Measurements from ENCODE around the gene FBXO4.
"Not testable (repeated sequence)": the region's sequence is repeated elsewhere in the genome, so short reads cannot be mapped to it uniquely, and the experiment has no call there.

Gene FBXO4

GRCh38 chr5:41921874-41922273 is 3.2 kb upstream of the FBXO4 start:
- no peak for DNase-seq (ENCODE audit: low read depth)

DNA sequence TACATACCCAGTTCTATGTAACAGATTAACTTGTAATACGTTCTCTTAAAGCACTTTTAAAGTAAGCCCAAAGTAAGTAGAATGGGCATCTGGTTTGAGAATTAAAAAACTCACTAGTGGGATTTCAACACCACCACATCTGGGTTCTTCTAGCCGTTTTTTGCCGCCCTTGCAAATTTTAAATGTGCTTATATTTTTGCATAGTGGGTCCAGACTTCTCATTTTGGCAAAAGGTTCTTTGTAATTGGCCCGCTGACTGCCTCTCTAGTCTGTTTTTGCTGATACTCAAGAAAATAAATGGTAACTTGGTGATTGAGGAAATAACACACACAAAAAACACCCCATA is 582 bp upstream of the FBXO4 start:
- no peak for DNase-seq (ENCODE audit: low read depth)

DNA sequence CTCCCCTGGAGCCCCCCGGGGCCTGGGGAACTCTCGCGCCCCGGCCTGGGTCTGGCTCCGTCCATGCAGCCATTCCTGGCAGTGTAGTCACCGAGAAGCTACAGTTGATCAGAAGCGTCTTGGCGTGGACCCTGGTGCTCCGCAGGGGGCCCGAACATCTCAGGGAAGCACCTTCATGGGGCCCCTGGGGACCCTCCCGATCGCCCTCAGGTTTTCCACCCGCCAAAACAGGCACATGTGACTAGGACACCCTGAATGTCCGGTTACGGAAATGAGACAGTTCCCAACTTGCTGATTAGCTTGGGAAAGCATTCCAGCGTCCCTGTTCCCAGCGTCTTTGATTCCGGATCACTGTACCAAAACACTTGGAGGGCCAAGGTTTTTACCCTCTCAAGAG is 472 bp downstream of the FBXO4 start:
- no peak for DNase-seq (ENCODE audit: low read depth)

GRCh38 chr5:41927604-41928003 is 2.5 kb downstream of the FBXO4 start:
- no peak for DNase-seq (ENCODE audit: low read depth)

DNA sequence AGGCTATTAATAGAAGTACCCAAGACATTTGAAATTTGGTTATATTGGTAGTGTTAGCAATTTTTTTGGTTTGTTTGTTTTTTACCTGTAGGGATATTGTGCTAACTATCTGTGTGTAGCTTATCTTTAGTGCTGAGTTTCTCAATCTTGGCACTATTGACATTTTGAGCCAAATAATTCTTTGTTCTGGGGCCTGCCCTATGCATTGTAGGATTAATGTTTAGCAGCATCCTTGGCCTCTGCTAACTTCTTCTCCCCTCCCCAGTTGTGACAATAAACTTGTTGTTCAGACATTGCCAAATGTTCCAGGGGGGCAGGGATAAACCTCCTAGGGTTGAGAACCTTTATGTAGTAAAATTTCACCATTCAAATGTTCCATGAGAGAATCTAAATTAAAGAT is 4.0 kb downstream of the FBXO4 start:
- no peak for DNase-seq (ENCODE audit: low read depth)

DNA sequence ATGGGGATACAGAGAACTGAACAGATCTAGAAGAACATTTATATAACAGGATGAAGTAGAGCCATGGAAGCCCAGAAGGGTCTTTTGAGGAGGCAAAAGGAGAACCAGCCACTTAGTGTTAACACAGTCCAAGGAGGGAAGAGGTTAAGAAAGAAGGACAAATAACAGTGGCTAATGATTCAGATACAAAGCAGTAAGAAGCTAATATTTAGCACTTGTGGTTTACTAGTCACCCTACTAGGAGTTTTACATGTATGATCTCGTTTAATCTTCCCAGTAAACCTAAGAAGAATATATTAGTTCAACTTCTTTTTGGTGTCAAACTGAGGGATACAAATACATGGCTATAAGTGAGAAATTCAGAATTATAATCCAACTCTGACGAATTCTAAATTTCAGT is 7.7 kb downstream of the FBXO4 start:
- no peak for DNase-seq (ENCODE audit: low read depth)

DNA sequence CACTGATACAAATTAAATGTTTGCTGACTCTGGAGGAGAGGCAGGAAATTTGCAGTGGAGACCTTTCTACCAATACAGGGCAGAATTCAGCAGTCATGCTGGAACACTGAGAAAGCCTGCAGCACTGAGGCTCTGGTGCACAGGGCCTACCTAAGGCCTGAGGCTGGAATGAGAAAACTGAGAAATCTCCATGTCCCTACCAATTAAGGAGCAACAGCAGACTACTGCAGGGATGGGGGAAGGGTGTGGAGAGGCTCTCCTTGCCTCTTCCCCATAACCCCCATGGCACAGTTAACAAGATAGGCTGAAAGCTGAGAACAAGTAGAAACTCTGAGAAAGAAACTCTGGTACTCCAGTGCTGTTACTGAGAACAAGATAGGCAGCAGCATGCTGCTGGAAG is 10.5 kb downstream of the FBXO4 start:
- no peak for DNase-seq (ENCODE audit: low read depth)

DNA sequence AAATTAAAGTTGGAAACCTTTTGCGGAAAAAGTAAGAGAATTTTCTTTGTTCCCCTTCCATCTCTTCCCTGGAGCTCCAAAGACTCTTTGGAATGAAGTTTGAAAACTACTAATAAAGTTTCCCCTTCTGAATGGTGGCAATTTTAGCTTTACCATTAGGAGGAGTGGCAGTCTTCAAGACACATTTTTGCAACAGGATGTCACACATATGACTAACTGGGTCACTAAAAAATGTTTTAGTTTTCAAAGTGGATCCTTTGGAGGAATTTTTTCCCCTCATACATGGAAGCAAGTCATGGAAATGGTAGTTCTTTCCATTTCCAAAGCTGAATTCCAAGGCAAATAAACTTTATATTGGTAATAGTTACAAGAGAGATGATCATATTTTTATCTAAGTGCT is 15.6 kb downstream of the FBXO4 start:
- no peak for DNase-seq (ENCODE audit: low read depth)

GRCh38 chr5:41945332-41945955 is 20.4 kb downstream of the FBXO4 start:
- DNase-seq (ENCODE audit: low read depth), result not testable (repeated sequence)

DNA sequence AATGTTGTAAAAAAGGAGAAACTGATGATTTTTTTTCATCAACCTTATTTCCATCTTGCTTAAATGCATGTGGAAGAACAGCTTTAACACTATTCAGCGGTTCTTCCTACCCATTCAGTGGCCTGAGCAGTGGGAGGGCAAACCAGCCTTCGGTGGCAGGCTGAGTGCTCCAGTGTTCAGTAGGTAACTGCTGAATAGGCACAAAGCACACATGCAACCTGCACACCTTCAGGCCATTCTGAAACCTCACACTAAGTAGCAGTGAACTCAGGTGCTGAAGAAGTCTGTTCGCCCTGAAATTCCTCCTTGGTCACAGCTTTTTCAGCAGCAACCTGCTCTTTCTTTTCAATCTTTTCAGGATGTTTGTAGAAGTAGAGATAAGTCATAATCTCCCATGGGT is 26.1 kb downstream of the FBXO4 start:
- DNase-seq (ENCODE audit: low read depth), result no peak

DNA sequence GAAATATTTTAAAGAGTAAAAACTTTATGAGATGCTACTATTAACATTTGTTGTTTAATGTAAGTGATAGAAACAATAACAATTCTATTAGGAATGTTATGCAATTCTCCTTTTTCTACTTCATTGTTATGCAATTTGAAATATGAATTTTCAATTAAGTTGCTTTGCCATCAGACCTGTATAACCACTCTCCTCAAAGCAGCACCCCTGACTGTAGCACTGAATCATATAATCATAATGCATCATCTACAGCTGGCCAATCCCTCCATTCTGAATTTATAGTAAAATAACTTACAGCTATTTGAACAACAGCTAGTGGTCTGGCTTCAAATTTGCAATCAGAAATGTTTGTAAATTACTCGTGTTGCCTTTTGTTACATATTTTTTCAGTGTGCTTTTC is 29.2 kb downstream of the FBXO4 start:
- DNase-seq (ENCODE audit: low read depth), result no peak

DNA sequence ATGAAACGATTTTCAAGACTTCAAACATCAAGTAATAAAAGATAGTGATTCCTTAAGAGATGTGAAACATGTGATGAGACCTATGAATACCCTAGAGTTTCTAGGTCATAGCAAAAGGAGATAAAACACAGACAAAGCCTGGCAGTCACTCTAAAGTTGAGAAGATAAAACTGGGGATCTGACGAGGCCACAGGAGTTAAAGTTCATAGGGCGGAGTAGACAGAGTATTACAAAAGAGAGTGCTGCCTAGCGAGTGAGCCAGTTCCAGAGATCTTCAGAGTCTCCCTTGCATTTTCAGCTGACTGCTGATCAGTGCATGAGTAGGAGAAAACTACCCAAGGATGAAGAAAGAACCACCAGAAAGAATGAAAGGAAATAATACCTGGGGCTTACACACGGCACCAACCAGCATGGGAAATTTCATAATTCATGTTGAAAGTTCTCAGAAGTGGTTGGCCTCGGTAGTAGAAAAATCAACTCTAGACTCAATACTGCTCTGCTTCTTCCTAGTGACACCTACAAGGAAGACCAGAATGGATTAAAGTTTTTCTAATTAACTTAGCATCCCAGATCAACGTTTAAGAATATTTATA is 30.4 kb downstream of the FBXO4 start:
- DNase-seq (ENCODE audit: low read depth), result no peak

DNA sequence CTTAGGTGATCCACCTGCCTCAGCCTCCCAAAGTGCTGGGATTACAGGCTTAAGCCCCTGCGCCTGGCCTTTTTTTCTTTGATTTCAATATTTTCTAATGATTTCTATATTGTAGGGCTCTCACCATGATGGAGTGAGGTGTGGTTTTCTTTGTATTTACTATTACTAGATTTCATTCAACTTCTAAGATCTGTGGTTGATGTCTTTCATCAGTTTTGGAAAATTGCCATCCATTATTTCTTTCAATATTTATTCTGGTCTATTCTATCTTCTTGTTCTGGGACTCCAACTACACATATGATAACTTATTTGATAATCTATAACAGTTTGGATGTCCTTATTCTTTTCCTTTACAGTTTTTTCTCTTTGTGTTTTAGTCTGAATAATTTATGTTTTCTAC is 31.9 kb downstream of the FBXO4 start:
- DNase-seq (ENCODE audit: low read depth), result no peak

DNA sequence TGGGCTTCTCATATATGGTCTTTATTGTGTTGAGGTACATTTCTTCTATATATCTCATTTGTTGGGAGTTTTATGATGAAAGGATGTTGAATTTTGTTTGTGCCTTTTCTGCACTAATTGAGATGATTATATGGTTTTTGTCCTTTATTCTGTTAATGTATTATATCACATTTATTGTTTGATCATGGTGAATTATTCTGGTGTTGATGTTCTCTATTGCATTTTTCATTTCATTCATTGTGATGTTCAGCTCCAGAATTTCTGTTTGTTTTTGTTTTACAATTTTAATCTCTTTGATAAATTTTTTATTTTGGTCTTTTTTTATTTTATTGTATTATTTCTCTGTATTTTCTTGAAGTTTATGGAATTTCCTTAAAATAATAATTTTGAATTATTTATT is 35.4 kb downstream of the FBXO4 start:
- no peak for DNase-seq (ENCODE audit: low read depth)

- DNase-seq (ENCODE audit: low read depth), result no peak
Observed at GRCh38 chr5:41961736-41962135, 36.7 kb downstream of the FBXO4 start.

DNA sequence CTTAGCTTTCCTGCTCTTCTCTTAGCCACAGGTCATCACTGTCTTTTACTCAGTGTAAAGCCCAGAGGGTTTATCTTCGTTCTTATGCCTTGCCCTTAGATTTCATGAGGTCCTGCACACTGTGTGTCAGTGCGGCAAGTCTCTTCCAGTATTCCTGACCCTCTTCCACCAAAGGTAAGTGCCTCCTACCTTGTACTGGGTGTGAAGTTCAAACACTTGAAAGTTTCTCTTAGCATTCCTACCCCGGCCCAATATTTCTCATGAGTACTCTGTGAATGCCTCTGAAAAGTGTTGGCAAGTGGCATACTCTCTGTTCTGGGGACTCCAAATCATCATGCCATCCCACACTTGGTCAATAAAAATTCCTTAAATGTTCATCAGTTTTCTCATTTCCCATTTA is 37.4 kb downstream of the FBXO4 start:
- DNase-seq (ENCODE audit: low read depth), result no peak

- DNase-seq (ENCODE audit: low read depth), result no peak
Observed at GRCh38 chr5:41966401-41967105, 41.5 kb downstream of the FBXO4 start.

GRCh38 chr5:41967401-41967800 is 42.3 kb downstream of the FBXO4 start:
- no peak for DNase-seq (ENCODE audit: low read depth)

DNA sequence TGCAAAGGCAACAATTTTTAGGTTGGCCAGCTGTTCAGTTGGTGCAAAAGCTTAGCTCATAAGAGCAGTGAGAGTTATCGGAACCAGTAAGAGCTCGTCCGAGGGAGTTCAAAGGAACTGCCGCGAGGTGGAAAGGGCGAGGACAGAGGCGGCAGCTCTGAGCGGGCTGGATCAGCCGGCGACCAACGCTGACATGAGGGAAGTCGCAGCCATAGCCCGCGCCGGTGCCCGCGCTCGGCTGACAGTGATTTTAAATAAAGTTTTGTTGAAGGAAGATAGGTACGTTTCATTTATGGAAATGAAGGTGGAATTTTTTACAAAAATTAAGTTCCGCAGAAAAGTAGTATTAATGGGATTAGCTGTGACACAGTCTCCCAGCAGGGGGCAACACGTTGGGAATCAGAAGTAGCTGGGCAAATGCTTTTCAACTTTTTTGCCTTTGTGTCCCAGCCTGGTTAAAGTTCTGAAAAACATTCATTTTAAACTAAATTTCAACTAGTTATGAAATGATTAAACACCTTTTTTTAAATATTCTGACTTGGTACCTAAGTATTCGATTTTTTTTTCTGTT is 43.2 kb downstream of the FBXO4 start:
- DNase-seq (ENCODE audit: low read depth), result no peak

DNA sequence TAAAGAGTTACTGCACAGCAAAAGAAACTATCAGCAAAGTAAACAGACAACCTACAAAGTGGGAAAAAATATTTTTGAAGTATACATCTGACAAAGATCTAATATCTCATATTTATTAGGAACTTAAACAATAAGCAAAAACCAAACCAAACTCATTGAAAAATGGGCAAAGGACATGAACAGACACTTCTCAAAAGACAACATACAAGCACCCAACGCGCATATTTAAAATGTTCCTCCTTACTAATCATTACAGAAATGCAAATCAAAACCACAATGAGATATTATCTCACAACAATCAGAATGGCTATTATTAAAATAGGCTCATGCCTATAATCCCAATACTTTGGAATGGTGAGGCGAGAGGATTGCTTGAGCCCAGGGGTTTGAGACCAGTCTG is 48.0 kb downstream of the FBXO4 start:
- no peak for DNase-seq (ENCODE audit: low read depth)

GRCh38 chr5:41973887-41974286 is 48.8 kb downstream of the FBXO4 start:
- no peak for DNase-seq (ENCODE audit: low read depth)

DNA sequence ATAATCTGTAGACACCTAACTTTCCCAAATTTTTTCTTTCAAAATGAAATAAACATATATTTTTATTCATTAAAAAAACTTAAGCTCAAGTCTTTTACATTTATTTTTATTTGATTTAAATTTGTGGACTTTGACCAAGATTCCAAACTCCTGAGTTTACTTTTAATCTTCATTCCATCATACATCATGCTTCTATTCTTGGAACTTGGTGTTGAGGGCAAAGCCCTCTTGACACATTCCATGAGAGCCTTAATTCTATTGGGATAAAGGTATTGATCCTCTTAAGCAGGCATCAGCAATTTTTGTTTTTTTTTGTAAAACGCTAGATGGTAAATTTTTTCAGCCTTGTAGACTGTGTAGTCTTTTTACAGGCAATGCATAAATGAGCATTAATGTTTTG is 53.6 kb downstream of the FBXO4 start:
- DNase-seq (ENCODE audit: low read depth), result no peak

DNA sequence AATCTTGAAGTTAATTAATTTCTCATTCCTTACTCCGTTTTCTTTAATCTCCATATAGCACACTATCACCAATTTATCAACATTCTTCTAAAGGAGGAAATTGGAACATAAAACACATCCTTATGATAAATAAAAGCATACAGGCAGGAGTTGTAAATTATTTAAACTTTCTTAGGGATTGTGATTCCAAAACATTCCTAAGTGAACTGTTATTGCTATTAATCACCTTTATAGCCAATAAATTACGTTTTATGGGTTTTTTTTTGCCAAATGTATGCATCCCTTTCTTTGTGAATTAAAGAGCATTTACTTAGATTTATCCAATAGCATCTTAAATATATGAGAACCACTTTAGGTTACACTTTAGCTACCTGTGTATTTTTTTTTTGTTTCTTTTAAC is 55.3 kb downstream of the FBXO4 start:
- no peak for DNase-seq (ENCODE audit: low read depth)

DNA sequence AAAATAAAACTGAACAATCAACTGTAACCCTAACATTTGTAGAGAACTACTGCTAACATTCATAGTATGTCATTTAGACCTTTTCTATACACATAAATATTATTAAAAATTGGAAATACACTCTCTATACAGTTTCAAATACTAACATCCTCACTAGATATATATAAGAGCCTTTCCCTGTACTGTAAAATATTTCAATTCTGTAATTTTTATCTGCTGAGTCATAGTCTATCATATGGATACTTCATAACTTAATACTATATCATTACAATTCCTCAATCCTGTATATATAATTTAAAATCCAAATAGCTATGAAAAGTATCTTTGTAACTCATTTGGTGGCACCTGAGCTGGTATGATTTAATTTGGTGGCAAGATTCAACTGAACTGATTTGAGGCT is 55.8 kb downstream of the FBXO4 start:
- DNase-seq (ENCODE audit: low read depth), result no peak

All from stimulated activated CD8-positive, alpha-beta memory T cell treated with anti-CD3 and anti-CD28 coated beads, Interleukin-4, amount 100 ng/mL, for 24 hours (primary cell).